Caco-2 (cell line): ENCODE results near the gene EME2. TPM values are rescaled to one million over a fixed set of nuclear protein-coding genes. Genes with fewer than 3 reads are reported as not detected.

Experiments
- BruUV-seq: library from RNA; stranded (reverse); fragments of 400-500 nt; replicated peaks from 2 replicates; lab custom pipeline; 2021; lab: Mats Ljungman, UMichigan
- CTCF ChIA-PET: fragments of 300-600 bp; sonication (Branson Sonifier 250); formaldehyde crosslinking; loops from one replicate; lab custom pipeline; 2022; ENCODE audit warnings: antibody characterized with exemption; lab: Charles Lee
- POLR2A ChIA-PET: fragments of 300-600 bp; sonication (Branson Sonifier 250); formaldehyde crosslinking; loops from one replicate; lab custom pipeline; 2022; ENCODE audit warnings: antibody characterized with exemption; lab: Charles Lee
- DNase-seq, 2 experiments: peaks; one replicate each; pipeline versions ENCODE4 v3.0.0 to v3.0.0-alpha.2; 2020 to 2022
- H3K27me3 ChIP-seq: replicated peaks from 2 replicates; pipeline ENCODE4 v1.6.0; 2011; ENCODE audit warnings: low read length; ENCODE audit not compliant: control insufficient read depth, insufficient read depth
- H3K36me3 ChIP-seq: 2 replicates; pipeline ENCODE4 v1.5.1; 2011; ENCODE audit warnings: low read length; ENCODE audit not compliant: control insufficient read depth, insufficient read depth
- H3K4me1 ChIP-seq: fragments of 250-450 bp; sonication (Bioruptor Pico); 2 replicates; pipeline ENCODE4 v1.5.1; 2020; ENCODE audit warnings: mild to moderate bottlenecking
- H3K4me3 ChIP-seq: 2 replicates; pipeline ENCODE4 v1.5.1; 2011; ENCODE audit warnings: low read depth, mild to moderate bottlenecking, control low read depth, low read length
- H3K9me3 ChIP-seq: fragments of 250-450 bp; sonication (Bioruptor Pico); 2 replicates; pipeline ENCODE4 v1.5.1; 2020; ENCODE audit warnings: mild to moderate bottlenecking, moderate library complexity
- H3K27ac Mint-ChIP-seq: one replicate; pipeline ENCODE4 v1.8.0; 2022; ENCODE audit warnings: mixed read lengths; ENCODE audit not compliant: unreplicated experiment
- H3K27me3 Mint-ChIP-seq: one replicate; pipeline ENCODE4 v1.8.0; 2022; ENCODE audit warnings: mixed read lengths; ENCODE audit not compliant: insufficient read depth, unreplicated experiment
- H3K36me3 Mint-ChIP-seq: one replicate; pipeline ENCODE4 v1.8.0; 2022; ENCODE audit warnings: mild to moderate bottlenecking, mixed read lengths; ENCODE audit not compliant: insufficient read depth, unreplicated experiment
- H3K4me1 Mint-ChIP-seq: one replicate; pipeline ENCODE4 v1.8.0; 2022; ENCODE audit warnings: low read depth, mixed read lengths; ENCODE audit not compliant: unreplicated experiment
- H3K4me3 Mint-ChIP-seq: one replicate; pipeline ENCODE4 v1.8.0; 2022; ENCODE audit warnings: mild to moderate bottlenecking, moderate library complexity, mixed read lengths; ENCODE audit not compliant: unreplicated experiment
- H3K9me3 Mint-ChIP-seq: one replicate; pipeline ENCODE4 v1.8.0; 2022; ENCODE audit warnings: mixed read lengths; ENCODE audit not compliant: unreplicated experiment
- CTCF ChIP-seq, 2 experiments: fragments of 200-600 bp in 1 of 2; IDR thresholded peaks; 1 replicate in 1 of 2; 2 replicates in 1 of 2; pipeline versions ENCODE4 v1.5.1 to v1.8.0; 2011 to 2022; ENCODE audit warnings: antibody characterized with exemption in 1 of 2, control low read depth in 1 of 2, inconsistent platforms in 1 of 2, low read depth in 1 of 2, low read length in 1 of 2, mild to moderate bottlenecking in 1 of 2, moderate library complexity in 1 of 2; ENCODE audit not compliant: insufficient read depth in 1 of 2, severe bottlenecking in 1 of 2, unreplicated experiment in 1 of 2
- intact Hi-C: fragments of 100-400 bp; cut with micrococcal nuclease; formaldehyde crosslinking; loops from one replicate; pipeline ENCODE4 v1.10.0; 2022; ENCODE audit not compliant: unreplicated experiment
- total RNA-seq: library from RNA; stranded (reverse); gene quantifications from 2 replicates; pipeline ENCODE4 v1.2.3, GENCODE V29; 2022

EME2 gene
- total RNA-seq, 1 experiment from 2014 or later, result 24.1 TPM

GRCh38 chr16:1817276-1817589 is 44.6 kb downstream of the EME2 start:
- no peak for DNase-seq

GRCh38 chr16:1817716-1818115 is 45.1 kb downstream of the EME2 start:
- H3K36me3 ChIP-seq, result peaks cover 1% of the 10 kb centered on the region; the same call in 1 of the 2 replicates
- no peaks in the 10 kb centered on the region for H3K9me3 ChIP-seq
- CTCF ChIA-PET, result interaction anchor here (0.5 kb wide), 1 partner anchor 14 kb away, joined by 3 read pairs; no protein-coding TSS in a partner anchor
- no peaks in the 10 kb centered on the region for H3K27me3 ChIP-seq
- no peaks in the 10 kb centered on the region for H3K9me3 Mint-ChIP-seq
- no peaks in the 10 kb centered on the region for H3K27me3 Mint-ChIP-seq
- no peak overlapping the region for H3K4me3 ChIP-seq
- H3K4me1 Mint-ChIP-seq, result no peaks in the 10 kb centered on the region
- POLR2A ChIA-PET, result no interaction called here
- no peak overlapping the region for H3K4me3 Mint-ChIP-seq
- H3K36me3 Mint-ChIP-seq, result peaks cover 27% of the 10 kb centered on the region
- H3K4me1 ChIP-seq, result no peaks in the 10 kb centered on the region
- BruUV-seq, result no TSS peak
- no peak for TF ChIP-seq CTCF (IDR thresholded peaks at IDR 0.05; ENCODE audit: insufficient read depth in 1 of 2, low read depth in 1 of 2, low read length in 1 of 2, severe bottlenecking in 1 of 2, unreplicated experiment in 1 of 2)
- intact Hi-C loops, result no loop called here
- no peak for DNase-seq
- no peak overlapping the region for H3K27ac Mint-ChIP-seq

More at GRCh38 chr16:1817276-1817589, 44.6 kb downstream of the EME2 start:
- Mint-ChIP-seq H3K27ac (no peak overlapping the region), H3K9me3 (no peaks in the 10 kb centered on the region), H3K4me3 (no peak overlapping the region), H3K36me3 (peaks cover 27% of the 10 kb centered on the region), H3K4me1 (no peaks in the 10 kb centered on the region), H3K27me3 (no peaks in the 10 kb centered on the region)
- no peak for TF ChIP-seq CTCF (IDR thresholded peaks at IDR 0.05; ENCODE audit: insufficient read depth in 1 of 2, low read depth in 1 of 2, low read length in 1 of 2, severe bottlenecking in 1 of 2, unreplicated experiment in 1 of 2)
- POLR2A ChIA-PET, result no interaction called here
- intact Hi-C loops, result no loop called here
- no TSS peak for BruUV-seq
- Histone ChIP-seq H3K27me3 (no peaks in the 10 kb centered on the region), H3K36me3 (peaks cover 1% of the 10 kb centered on the region; the same call in 1 of the 2 replicates), H3K4me3 (no peak overlapping the region), H3K9me3 (no peaks in the 10 kb centered on the region), H3K4me1 (no peaks in the 10 kb centered on the region)
- CTCF ChIA-PET, result no interaction called here

GRCh38 chr16:1818204-1818872 is 45.7 kb downstream of the EME2 start:
- peaks cover 1% of the 10 kb centered on the region; the same call in 1 of the 2 replicates for H3K36me3 ChIP-seq
- Mint-ChIP-seq H3K27ac (no peak overlapping the region), H3K36me3 (peaks cover 22% of the 10 kb centered on the region), H3K4me1 (no peaks in the 10 kb centered on the region), H3K9me3 (no peaks in the 10 kb centered on the region), H3K4me3 (no peak overlapping the region), H3K27me3 (no peaks in the 10 kb centered on the region)
- no peak for TF ChIP-seq CTCF (IDR thresholded peaks at IDR 0.05; ENCODE audit: insufficient read depth in 1 of 2, low read depth in 1 of 2, low read length in 1 of 2, severe bottlenecking in 1 of 2, unreplicated experiment in 1 of 2)
- ChIA-PET CTCF (no interaction called here), POLR2A (no interaction called here)
- intact Hi-C loops, result no loop called here
- H3K27me3 ChIP-seq, result no peaks in the 10 kb centered on the region
- no TSS peak for BruUV-seq
- DNase-seq, result no peak
- no peaks in the 10 kb centered on the region for H3K4me1 ChIP-seq
- H3K9me3 ChIP-seq, result no peaks in the 10 kb centered on the region
- no peak overlapping the region for H3K4me3 ChIP-seq
